ENCODE results near the gene POLR2A.

- TF ChIP-seq CEBPB (IDR thresholded peaks at IDR 0.05; ENCODE audit: low read depth, low read length) (no peak), RFX5 (IDR thresholded peaks at IDR 0.05; ENCODE audit: low read depth, low read length) (no peak), CTCF (conservative IDR thresholded peaks at IDR 0.05; ENCODE audit: low read depth, low read length) (peak; percentile 94), MAFK (IDR thresholded peaks at IDR 0.05; ENCODE audit: low read depth, low read length) (no peak), FOS (IDR thresholded peaks at IDR 0.05; ENCODE audit: low read depth, low read length) (no peak), POLR2A (IDR thresholded peaks at IDR 0.05; ENCODE audit: low read depth, low read length) (no peak), RAD21 (IDR thresholded peaks at IDR 0.05; ENCODE audit: low read length) (peak; percentile 82), BHLHE40 (IDR thresholded peaks at IDR 0.05; ENCODE audit: low read depth, low read length) (peak; percentile 61), ELK1 (IDR thresholded peaks at IDR 0.05; ENCODE audit: borderline replicate concordance, low read depth, low read length) (no peak), MAZ (IDR thresholded peaks at IDR 0.05; ENCODE audit: borderline replicate concordance, low read depth, low read length) (peak; percentile 49; the same call in 1 of the 2 replicates), MXI1 (IDR thresholded peaks at IDR 0.05; ENCODE audit: borderline replicate concordance, low read depth, low read length) (peak; percentile 80), RCOR1 (IDR thresholded peaks at IDR 0.05; ENCODE audit: insufficient replicate concordance, low read length) (no peak), SMC3 (IDR thresholded peaks at IDR 0.05; ENCODE audit: low read depth, low read length) (peak; percentile 73)
Observed at GRCh38 chr17:7436556-7437368, 47.4 kb upstream of the POLR2A start.
